Immature natural killer cell (primary cell): ENCODE results near the gene SPINK8. TPM values are rescaled to one million over a fixed set of nuclear protein-coding genes. Genes with fewer than 3 reads are reported as not detected.

Experiments
- DNase-seq, 3 donors: peaks; one replicate each; pipeline ENCODE4 v3.0.0; 2022; ENCODE audit warnings: mixed read lengths in 1 of 3
- H3K27ac Mint-ChIP-seq, 6 donors: one replicate each; pipeline ENCODE4 v1.8.0; 2020; ENCODE audit warnings: mixed read lengths in 6 of 6, mild to moderate bottlenecking in 5 of 6, inconsistent platforms in 4 of 6, moderate library complexity in 3 of 6
- H3K27me3 Mint-ChIP-seq, 3 donors: one replicate each; pipeline ENCODE4 v1.8.0; 2020 to 2021; ENCODE audit warnings: low read depth in 3 of 3, mild to moderate bottlenecking in 3 of 3, mixed read lengths in 3 of 3, moderate library complexity in 3 of 3, inconsistent platforms in 1 of 3
- H3K36me3 Mint-ChIP-seq, 3 donors: one replicate each; pipeline ENCODE4 v1.8.0; 2020; ENCODE audit warnings: mixed read lengths in 3 of 3, inconsistent platforms in 2 of 3, mild to moderate bottlenecking in 2 of 3
- H3K4me1 Mint-ChIP-seq, 2 donors: one replicate each; pipeline ENCODE4 v1.8.0; 2020; ENCODE audit warnings: inconsistent platforms in 2 of 2, mild to moderate bottlenecking in 2 of 2, mixed read lengths in 2 of 2, moderate library complexity in 1 of 2
- H3K4me3 Mint-ChIP-seq, 5 donors: one replicate each; pipeline ENCODE4 v1.8.0; 2020; ENCODE audit warnings: mild to moderate bottlenecking in 5 of 5, mixed read lengths in 5 of 5, inconsistent platforms in 3 of 5, moderate library complexity in 3 of 5
- H3K9me3 Mint-ChIP-seq, 6 donors: one replicate each; pipeline ENCODE4 v1.8.0; 2020; ENCODE audit warnings: mild to moderate bottlenecking in 6 of 6, mixed read lengths in 6 of 6, inconsistent platforms in 4 of 6, moderate library complexity in 3 of 6
- polyA plus RNA-seq, 3 donors: library from polyadenylated mRNA; unstranded; fragments of 300-500 nt; fragmentation: Illumina TruSeq; gene quantifications; one replicate each; pipeline ENCODE4 v1.2.3, GENCODE V29; 2021

The SPINK8 gene
- polyA plus RNA-seq, 3 donors from 2014 or later, result not detected

DNA sequence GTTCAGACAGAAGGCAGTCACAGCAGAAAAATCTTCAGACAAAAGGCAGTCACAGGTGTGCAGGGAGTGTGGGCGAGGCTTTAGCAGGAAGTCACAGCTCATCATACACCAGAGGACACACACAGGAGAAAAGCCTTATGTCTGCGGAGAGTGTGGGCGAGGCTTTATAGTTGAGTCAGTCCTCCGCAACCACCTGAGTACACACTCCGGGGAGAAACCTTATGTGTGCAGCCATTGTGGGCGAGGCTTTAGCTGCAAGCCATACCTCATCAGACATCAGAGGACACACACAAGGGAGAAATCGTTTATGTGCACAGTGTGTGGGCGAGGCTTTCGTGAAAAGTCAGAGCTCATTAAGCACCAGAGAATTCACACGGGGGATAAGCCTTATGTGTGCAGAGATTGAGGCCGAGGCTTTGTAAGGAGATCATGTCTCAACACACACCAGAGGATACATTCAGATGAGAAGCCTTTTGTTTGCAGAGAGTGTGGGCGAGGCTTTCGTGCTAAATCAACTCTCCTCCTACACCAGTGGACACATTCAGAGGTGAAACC lies 65.0 kb downstream of the SPINK8 start:
- Mint-ChIP-seq H3K9me3 (no peaks in the 10 kb centered on the region), H3K4me3 (no peak overlapping the region), H3K36me3 (peaks cover 4 to 39% (median 15%) of the 10 kb centered on the region in 3 donors), H3K27ac (no peak overlapping the region), H3K27me3 (no peaks in the 10 kb centered on the region), H3K4me1 (peaks cover 0 to 19% of the 10 kb centered on the region in 2 donors)
- no peak for DNase-seq

DNA sequence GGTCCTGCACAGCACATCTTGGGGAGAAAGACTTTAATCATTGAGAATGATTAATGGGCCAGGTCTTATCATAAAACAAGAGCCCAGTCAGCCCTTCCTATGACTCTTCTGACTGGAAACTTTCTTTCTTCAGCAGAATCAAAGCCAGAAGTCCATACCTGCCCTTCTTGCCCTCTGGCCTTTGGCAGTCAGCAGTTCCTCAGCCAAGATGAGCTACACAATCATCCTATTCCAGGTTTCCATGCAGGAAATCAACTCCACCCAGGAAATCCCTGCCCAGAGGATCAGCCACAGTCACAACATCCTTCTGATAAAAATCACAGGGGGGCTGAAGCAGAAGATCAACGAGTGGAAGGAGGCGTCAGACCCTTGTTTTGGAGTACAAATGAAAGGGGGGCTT lies 65.7 kb downstream of the SPINK8 start:
- Mint-ChIP-seq H3K4me1 (peaks cover 0 to 17% of the 10 kb centered on the region in 2 donors), H3K36me3 (peaks cover 4 to 39% (median 15%) of the 10 kb centered on the region in 3 donors), H3K4me3 (no peak overlapping the region), H3K27ac (peak overlapping the region in 2 of 6 donors; percentile 42 to 63), H3K27me3 (no peaks in the 10 kb centered on the region), H3K9me3 (no peaks in the 10 kb centered on the region)
- no peak for DNase-seq

DNA sequence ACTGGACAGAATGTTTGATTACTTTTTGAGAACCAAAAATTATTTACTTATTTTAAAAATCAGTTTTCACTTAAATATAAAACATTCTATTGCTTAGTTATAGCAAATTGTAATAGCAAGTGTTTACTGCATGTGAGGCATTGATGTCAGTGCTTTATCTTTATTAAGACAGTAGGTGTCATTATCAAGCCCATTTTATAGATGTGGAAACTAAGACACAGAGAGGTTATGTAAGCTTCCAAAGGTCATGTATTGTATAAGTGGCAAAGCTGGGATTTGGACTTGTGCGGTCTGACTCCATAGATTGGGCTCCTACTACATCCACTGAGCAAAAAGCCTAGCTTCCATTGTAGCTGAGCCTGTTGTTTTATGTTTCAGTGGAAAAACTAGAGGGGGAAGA lies 74.9 kb downstream of the SPINK8 start:
- Mint-ChIP-seq H3K27ac (no peak overlapping the region), H3K4me1 (no peaks in the 10 kb centered on the region), H3K9me3 (no peaks in the 10 kb centered on the region), H3K36me3 (peaks cover 25 to 38% (median 29%) of the 10 kb centered on the region in 3 donors), H3K27me3 (peaks cover 0 to 2% (median 0%) of the 10 kb centered on the region in 3 donors), H3K4me3 (no peak overlapping the region)
- DNase-seq, result no peak

Other genes with a start within 250 kb of the SPINK8 start
- under 1 TPM in 2 of 3 donors, not detected in 1; 0.16 to 0.20 TPM for gene CDC25A, start 145.2 kb downstream of the SPINK8 start, polyA plus RNA-seq
- gene CAMP, start 110.2 kb downstream of the SPINK8 start, polyA plus RNA-seq, result not detected
- gene ZNF589, start 92.6 kb downstream of the SPINK8 start, polyA plus RNA-seq, result 1 to 10 TPM; 3.1 to 4.8 (median 4.6) TPM
- gene NME6, start 32.3 kb downstream of the SPINK8 start, polyA plus RNA-seq, result 10 to 100 TPM; 41.9 to 75.1 (median 64.0) TPM
- not detected for gene FBXW12, start 38.6 kb upstream of the SPINK8 start, polyA plus RNA-seq
- gene PLXNB1, start 96.4 kb upstream of the SPINK8 start, polyA plus RNA-seq, result under 1 TPM in 2 of 3 donors, not detected in 1; 0.11 to 0.19 TPM
- 10 to 100 TPM; 10.2 to 16.3 (median 10.6) TPM for gene CCDC51, start 106.5 kb upstream of the SPINK8 start, polyA plus RNA-seq
- gene TMA7, start 106.6 kb upstream of the SPINK8 start, polyA plus RNA-seq, result 1,000 to 10,000 TPM in 1 of 3 donors, 100 to 1,000 TPM in 2; 593 to 1,259 (median 677) TPM
- gene ATRIP, start 113.1 kb upstream of the SPINK8 start, polyA plus RNA-seq, result 10 to 100 TPM in 1 of 3 donors, 1 to 10 TPM in 2; 6.4 to 12.6 (median 6.6) TPM
- gene SHISA5, start 170.5 kb upstream of the SPINK8 start, polyA plus RNA-seq, result 100 to 1,000 TPM; 351 to 618 (median 505) TPM
- under 1 TPM in 2 of 3 donors, not detected in 1; 0.17 to 0.78 TPM for gene PFKFB4, start 223.1 kb upstream of the SPINK8 start, polyA plus RNA-seq
- gene UCN2, start 230.1 kb upstream of the SPINK8 start, polyA plus RNA-seq, result not detected